Putamen (tissue), 1 donor: Measurements from ENCODE around the gene KRAS.
"Not testable (repeated sequence)": the region's sequence is repeated elsewhere in the genome, so short reads cannot be mapped to it uniquely, and the experiment has no call there.

Experiments used
- DNase-seq: peaks from one replicate; pipeline ENCODE4 v3.0.0-alpha.2; 2016; ENCODE audit warnings: low spot score

Gene KRAS

GRCh38 chr12:25250744-25251730, at the start of gene KRAS:
TSS of gene KRAS (minus strand) at chr12:25250929.
- peak; percentile 97 for DNase-seq

DNA sequence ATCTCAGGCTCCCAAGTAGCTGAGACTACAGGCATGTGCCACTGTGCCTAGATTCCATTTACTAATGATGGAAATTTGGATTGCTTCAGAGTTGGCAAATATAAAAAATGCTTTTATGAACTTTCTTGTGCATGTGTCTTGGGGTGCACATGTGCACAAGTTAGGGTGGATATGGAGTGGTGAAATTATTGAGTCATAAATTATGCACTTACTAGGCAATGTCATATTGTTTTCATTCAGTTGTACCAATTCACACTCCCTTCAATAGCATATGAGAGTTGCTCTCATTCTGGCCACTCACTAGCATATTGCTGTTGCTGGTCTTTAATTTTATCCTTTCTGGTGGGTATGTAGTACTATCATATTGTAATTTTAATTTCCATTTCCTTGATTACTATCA, 45.7 kb upstream of the KRAS start:
- DNase-seq: no peak

- DNase-seq: no peak
These were observed 44.6 kb upstream of the KRAS start for GRCh38 chr12:25295361-25295760.

DNA sequence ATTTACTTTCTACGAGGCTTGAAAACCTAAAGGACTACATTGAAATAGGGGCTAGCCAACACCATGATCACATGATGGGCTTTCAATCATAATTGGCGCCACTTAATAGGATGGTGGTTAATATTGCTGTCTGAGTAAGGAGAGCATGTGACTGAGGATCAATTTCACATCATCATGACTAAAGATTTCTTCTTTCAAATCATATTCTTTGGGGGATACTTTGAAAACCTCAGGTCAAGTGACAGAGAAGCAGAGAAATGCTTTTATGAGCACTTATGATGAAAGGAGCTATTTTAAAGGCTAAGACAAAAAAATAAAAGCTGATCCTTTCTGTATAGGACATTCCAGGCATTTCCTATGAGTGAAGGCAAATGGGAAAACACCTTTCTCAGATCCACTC, 42.9 kb upstream of the KRAS start:
- no peak for DNase-seq

DNA sequence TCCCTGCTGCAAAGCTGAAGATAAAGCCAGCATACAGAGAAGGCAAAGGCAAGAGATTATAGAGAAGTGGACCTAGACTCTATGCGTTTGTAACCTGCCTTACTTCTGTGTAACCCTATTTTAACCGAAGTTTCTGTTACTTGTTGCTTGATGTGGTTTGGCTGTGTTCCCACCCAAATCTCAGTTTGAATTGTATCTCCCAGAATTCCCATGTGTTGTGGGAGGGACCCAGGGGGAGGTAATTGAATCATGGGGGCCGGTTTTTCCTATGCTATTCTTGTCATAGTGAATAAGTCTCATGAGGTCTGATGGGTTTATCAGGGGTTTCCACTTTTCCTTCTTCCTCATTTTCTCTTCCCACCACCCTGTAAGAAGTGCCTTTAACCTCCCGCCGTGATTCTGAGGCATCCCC, 42.1 kb upstream of the KRAS start:
- not testable (repeated sequence) for DNase-seq

DNA sequence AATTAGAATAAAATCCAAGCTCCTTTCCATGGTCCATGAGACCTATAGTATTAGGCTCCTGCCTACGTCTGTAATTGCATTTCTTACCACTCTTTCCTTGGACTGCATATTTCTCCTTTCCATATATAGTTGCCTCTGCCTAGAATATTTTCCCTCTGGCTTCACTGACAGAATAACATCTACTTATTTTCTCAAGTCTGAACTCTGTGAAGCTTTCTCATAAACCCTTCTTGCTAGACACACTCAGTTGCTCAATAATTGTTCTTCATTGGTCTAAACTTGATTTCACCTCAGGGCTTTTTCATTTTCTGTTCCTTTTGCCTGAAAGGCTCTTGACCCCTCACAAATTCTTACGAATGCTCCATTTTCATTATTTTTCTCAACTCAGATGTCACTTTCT, 36.9 kb upstream of the KRAS start:
- no peak for DNase-seq

DNA sequence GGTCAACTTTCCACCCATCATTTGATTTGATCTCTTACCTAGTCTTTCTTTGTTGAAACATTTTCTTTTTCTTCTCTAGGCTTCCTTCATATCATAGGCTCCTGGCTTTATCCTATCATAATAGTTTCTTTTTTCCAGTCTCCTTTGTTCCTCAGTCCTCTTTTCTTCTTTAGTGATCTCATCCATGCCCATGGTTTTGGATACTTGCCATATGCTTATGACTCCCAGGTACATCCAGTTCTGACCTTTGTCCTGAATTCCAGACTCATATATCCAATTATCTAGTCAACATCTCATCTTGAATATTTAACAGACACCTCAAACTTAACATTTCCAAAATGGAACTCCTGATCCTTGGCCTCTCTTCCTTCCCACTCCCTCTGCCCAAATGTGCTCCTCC, 36.1 kb upstream of the KRAS start:
- no peak for DNase-seq

DNA sequence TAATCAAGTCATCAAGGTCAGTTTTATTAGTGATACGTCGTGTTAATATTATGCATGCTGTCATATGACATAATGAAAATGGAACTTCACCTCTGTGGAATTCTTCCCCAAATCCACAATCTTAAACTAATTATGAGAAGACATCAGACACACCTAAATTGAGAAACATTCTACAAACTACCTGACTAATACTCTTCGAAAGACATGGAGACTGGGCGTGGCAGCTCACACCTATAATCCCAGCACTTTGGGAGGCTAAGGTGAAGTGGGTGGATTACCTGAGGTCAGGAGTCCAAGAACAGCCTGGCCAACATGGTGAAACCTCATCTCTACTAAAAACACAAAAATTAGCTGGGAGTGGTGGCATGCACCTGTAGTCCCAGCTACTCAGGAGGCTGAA, 33.3 kb upstream of the KRAS start:
- DNase-seq: no peak

- DNase-seq: no peak
These were observed 32.3 kb upstream of the KRAS start for GRCh38 chr12:25283006-25283405.

DNA sequence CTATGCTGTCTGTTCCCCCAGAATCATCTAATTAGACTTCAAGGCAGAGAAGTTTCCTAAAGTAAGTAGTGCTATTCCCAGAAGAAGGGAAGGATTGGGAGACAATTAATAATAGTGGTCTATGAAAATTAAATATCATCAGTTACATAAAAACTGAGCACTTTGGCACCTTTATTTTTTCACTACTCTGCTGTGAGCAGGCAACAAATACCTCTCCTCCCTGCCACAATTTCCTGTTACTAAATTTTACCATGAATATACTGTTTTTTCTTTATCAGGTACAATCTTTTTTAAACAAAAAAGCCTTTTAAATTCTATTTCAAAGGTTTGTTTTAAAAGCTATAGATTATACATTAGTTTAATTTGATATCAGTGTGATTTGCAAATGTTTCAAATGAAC, 29.4 kb upstream of the KRAS start:
- DNase-seq: no peak

- DNase-seq: no peak
These were observed 27.5 kb upstream of the KRAS start for GRCh38 chr12:25278269-25278668.

DNA sequence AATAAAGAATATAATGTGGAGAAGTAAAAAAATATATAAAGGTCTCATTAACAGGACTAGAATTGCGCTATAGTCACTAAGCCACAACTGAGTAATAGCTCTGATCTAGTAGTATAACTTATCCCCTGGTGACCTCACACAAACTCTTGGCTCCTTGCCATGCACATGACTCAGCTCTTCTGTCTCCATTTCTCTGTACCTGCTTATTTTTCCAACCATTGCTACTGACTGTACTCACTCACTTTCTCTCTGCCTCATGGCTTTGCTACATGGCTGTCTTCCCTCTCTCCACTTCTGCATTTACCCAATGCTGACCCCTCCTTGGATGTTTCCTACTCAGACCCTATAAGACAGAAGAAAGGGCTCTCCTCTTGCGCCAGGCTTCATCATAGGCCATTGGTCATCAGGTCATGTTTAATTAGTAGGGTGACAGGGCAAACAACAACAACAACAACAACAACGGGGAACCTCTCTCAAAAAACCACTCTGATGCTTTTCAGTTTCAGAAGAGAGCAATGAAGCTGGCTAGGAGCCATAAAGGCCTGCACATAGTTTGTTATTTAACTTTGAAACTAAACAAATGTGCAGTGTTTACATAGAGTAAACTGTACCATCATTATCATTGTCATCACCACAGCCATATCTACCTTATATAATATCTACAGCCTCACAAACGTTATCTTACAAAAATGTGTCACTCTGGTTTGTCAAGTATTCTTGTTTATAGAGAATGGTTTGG, 25.6 kb upstream of the KRAS start:
- no peak for DNase-seq

- no peak for DNase-seq
These were observed 20.9 kb upstream of the KRAS start for GRCh38 chr12:25271486-25272098.

GRCh38 chr12:25269701-25270100, 19.0 kb upstream of the KRAS start:
- DNase-seq: no peak

GRCh38 chr12:25266497-25266896, 15.8 kb upstream of the KRAS start:
- no peak for DNase-seq

- DNase-seq: no peak
These were observed 14.1 kb upstream of the KRAS start for GRCh38 chr12:25264862-25265261.

- DNase-seq: no peak
These were observed 13.4 kb upstream of the KRAS start for GRCh38 chr12:25264114-25264513.

- no peak for DNase-seq
These were observed 12.9 kb upstream of the KRAS start for GRCh38 chr12:25263594-25263993.

- DNase-seq: no peak
These were observed 11.8 kb upstream of the KRAS start for GRCh38 chr12:25262389-25263074.

GRCh38 chr12:25257590-25258324, 7.0 kb upstream of the KRAS start:
- DNase-seq: no peak

DNA sequence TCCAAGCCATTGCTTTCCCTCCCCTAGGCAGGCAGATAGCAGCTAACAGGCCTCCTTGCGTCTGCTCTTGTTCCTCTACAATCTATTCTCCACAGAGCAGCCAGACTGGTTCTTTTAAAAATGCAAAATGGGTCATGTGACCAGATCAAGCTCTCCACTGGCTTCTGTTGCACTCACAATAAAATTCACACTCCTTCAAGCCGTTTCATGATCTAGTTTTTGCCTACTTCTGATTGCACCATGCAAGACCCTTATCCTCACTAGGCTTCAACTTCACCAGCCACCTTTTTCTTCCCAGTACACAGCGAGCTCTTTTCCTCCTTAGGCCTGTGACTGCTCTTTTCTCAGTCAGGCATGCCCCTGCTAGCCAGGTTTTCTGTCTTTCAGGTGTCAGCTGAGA, 6.1 kb upstream of the KRAS start:
- no peak for DNase-seq
